HG02642 (cell line): ENCODE measurements around the gene ZBTB2.

Experiments used
- ATAC-seq: cut with Tn5 transposase; IDR thresholded peaks from one replicate; pipeline ENCODE4 v1.9.1; 2021; ENCODE audit warnings: mild to moderate bottlenecking; ENCODE audit not compliant: unreplicated experiment, poor library complexity

The ZBTB2 gene

DNA sequence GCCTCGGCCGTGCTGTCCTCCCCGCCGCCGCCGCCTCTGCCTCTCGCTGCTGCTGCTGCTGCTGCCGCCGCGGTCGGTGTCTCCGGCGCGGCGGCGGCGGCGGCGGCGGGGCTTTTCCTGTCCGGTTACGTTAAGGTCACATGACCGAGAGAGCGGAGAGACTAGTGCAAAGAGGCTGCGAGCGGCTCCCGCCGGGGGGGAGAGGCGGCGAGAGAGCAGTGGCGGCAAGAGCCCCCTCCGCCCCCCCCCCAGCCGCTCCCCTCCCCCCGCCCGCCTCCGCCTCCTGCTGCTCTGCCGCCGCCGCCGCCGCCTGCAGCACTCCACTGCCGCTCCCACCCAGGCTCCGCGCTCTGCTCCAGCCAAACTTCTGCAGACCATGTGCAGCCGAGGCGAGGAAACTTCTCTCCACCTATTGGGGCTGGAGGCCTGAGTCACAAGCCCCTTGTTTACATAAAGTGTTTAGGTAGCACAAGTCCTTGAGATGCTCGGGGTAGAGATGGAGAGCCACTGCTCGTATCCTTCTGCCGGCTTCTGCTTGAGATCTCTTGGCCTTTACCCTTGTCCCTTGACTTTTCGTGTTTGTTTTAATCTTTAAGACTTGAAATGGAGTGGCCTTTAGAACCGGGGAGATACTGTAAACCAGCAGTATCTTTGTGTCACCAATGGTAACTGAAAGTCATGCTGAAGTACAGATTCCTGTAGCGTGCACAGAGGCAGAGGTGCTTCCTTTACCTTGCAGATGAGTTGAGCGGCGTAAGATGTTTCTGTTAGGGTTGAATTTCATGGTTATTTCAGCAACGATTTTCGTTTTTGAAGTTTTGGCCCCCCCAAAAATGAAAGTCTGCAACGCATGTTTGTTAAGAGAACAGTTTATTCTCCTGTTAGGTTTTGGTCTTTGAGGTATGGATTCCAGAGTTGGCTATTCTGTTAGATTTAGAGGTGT, at the start of gene ZBTB2:
TSS of gene ZBTB2 (minus strand) at position 89 of the 943 bp plus-strand sequence. CDS start 17,922 bp downstream, outside the sequence.
- peak; percentile 11 for ATAC-seq

DNA sequence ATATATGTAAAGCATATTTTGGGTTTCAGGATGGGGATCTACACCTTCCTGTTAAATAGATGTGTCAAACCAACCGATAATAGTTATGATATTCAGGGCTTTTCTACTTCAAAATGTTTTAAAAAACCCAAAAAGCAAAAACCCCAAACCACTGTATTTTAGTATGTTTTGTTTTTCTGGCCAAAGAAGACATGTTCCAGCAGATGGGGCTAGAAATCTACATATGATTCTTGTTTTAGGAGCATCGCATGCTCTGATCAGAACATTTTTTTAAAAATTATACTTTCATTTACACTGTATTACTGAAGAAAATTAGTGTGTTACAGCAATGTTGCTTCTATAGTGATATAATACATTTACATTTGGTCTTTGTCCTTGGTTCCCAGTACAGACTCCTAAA, 49.6 kb upstream of the ZBTB2 start:
- no peak for ATAC-seq

GRCh38 chr6:151440498-151440897, 49.1 kb upstream of the ZBTB2 start:
- no peak for ATAC-seq

GRCh38 chr6:151437401-151437800, 46.0 kb upstream of the ZBTB2 start:
- ATAC-seq, result no peak

DNA sequence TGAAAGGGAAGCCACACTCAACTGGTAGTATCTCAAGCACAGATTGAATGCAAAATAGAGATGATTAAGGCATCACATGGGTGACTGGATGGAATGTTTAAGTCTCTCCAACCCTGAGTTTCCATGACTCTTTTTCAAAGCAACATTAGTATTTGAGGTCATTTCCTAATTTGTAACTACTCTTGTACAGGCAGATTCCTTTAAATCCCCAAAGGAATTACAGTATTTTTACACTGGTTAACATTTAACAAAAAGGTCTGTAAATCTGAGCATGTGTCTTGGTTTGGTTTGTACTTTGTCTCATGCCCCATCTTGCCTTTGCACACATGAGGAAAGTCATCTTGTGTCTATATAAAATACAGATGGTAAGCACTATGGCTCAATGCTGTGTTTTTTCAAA, 45.4 kb upstream of the ZBTB2 start:
- ATAC-seq, result no peak

DNA sequence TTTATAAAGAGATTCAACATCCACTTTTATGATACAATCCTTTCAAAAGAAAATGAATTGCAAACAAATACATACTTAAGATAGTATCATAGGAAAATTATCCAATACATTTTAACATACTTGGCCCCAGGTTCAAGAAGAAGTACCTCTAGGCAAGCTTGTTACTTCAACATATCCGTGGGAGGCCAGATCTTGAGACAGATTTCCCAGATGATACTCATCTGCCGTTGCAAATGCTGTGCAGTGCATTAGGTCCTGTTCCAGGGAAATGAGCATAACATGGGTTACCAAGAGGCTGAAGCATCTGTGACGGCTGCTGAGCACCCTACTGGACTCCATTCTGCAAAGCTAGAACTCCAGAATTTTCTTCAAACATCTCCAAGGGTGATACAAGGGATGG, 44.9 kb upstream of the ZBTB2 start:
- no peak for ATAC-seq

DNA sequence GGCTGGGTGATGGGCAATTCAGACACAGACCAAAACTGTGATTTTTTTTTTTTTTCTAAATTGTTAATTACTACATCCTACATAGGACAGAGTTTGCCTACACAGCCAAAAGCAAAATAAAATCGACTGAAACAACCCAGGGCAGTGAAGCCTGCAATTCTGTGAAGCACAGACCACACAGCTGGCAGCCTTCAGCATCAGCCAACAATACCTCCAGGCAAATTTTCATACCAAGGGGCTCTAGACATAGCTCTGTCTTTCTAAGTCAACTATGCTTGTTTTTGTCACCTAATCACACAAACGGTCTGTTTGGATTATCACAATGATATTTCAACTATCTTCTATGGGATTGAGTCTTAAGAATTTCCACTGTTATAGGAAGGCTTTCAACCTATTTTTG, 43.0 kb upstream of the ZBTB2 start:
- ATAC-seq, result peak; percentile 68

GRCh38 chr6:151432651-151433050, 41.3 kb upstream of the ZBTB2 start:
- ATAC-seq, result no peak

- ATAC-seq, result no peak
Measured at GRCh38 chr6:151431337-151431736, 40.0 kb upstream of the ZBTB2 start.

DNA sequence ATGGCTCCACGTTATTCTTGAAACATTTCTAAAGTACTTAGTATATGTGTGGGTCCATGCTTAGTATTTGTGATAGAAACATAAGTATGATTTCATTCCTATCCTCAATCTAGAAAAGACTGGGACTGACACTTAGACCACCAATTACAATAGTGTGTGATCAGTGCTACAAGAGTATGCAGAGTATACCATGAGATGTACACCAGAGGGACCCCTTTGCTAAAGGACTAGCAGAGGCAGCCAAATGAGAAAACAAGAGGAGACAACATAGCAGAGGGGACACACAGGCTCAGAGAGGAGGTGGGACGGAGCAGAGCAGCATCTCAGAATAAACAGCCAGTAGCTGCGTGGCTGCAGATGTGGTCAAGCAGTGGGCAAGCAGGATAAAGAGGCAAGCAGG, 39.5 kb upstream of the ZBTB2 start:
- ATAC-seq, result no peak

- ATAC-seq, result no peak
Measured at GRCh38 chr6:151428093-151428735, 36.9 kb upstream of the ZBTB2 start.

GRCh38 chr6:151425561-151425960, 34.2 kb upstream of the ZBTB2 start:
- no peak for ATAC-seq

GRCh38 chr6:151422981-151423380, 31.6 kb upstream of the ZBTB2 start:
- no peak for ATAC-seq

GRCh38 chr6:151417477-151417876, 26.1 kb upstream of the ZBTB2 start:
- no peak for ATAC-seq

- no peak for ATAC-seq
Measured at GRCh38 chr6:151414641-151415260, 23.4 kb upstream of the ZBTB2 start.

DNA sequence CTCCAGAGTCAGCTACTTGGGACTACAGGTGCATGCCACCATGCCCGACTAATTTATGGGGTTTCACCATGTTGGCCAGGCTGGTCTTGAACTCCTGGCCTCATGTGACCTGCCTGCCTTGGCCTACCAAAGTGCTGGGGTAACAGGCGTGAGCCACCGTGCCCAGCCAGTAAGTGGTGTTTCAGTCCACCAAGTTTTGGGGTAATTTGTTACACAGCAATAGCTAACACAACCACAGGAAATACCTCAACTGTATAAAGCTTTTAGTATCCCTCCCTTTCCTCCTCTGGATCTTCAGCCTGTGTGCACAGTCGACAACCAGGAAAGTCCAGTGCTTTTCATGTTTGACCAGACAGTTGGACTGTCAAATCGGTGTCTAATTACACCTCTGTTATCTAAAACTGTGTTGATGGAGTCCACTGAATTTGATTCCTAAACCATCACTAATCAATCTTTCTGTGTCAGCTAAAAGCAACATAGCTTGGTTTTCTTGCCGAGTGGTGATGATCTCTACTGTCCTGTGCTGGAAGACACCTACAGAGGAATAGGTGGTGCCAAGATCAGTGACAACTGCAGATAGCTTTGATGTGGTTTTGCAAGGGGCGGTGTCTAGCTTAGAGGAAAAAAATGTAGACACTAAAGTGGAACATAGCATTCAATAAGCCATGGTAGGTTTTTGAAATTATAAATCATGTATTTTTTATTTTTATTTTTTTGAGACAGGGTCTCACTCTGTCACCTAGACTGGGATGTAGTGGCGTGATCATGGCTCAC, 22.2 kb upstream of the ZBTB2 start:
- no peak for ATAC-seq

DNA sequence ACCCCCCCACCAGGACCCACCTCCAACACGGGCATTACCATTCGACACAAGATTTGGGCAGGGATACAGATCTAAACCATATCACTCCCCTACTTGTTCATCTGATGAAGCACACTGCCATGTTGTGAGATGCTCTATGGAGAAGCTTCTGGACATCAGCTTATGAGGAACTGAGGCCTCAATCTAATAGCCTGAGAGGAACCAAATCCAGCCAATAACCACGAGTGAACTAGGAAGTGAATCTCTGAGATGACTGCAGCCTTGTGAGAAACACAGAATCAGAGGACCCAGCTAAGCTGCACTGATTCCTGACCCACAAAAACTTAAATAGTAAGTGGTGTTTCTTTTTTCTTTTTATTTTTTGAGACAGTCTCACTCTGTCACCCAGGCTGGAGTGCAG, 21.6 kb upstream of the ZBTB2 start:
- ATAC-seq, result no peak

DNA sequence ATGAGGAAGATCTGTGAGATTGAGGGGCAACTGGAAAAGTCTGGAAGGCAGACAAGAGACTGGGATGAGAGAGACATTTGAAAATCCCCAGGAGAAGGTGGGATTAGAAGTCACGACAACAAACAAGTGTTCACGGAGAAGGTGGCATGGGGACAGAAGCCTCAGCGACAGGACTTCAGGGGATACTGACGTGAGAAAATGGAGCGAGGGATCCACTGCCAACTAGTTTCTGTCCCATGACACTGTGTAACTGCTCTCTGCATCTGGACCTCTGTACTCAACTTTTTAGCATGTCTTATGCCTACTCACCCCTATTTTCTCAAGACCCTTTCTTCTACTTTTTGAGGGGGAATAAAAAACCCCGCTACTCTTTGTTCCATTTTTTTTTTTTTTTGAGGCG, 18.3 kb upstream of the ZBTB2 start:
- ATAC-seq, result no peak

GRCh38 chr6:151409260-151409659, 17.9 kb upstream of the ZBTB2 start:
- ATAC-seq, result peak; percentile 64

DNA sequence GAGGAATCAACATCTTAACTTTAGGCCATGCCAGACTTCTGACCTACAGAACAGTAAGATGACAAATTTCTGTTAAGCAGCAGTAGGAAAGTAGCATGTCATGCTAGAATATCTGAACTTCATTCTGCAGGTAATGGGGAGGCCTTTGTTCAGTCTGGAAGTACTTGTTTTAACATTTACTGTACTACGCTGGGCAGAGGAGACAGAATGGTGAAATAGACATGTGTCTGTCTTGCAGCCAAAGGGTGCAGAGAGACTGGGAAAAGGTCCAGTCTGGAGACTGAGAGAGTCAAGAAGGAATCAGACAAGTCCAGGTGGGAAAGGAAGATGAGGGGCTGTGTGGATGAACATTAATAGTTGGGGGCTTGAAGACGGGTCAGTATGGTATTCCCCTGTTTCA, 17.5 kb upstream of the ZBTB2 start:
- no peak for ATAC-seq
